GM18520 (cell line): ENCODE data around the gene MEGF9.
A peak's percentile ranks its signal among the peaks of the same experiment; 100 is the strongest.
"Not testable (repeated sequence)": the region's sequence is repeated elsewhere in the genome, so short reads cannot be mapped to it uniquely, and the experiment has no call there.

Experiments
- ATAC-seq: cut with Tn5 transposase; IDR thresholded peaks from one replicate; pipeline ENCODE4 v1.9.1; 2021; ENCODE audit not compliant: unreplicated experiment

MEGF9 gene

DNA sequence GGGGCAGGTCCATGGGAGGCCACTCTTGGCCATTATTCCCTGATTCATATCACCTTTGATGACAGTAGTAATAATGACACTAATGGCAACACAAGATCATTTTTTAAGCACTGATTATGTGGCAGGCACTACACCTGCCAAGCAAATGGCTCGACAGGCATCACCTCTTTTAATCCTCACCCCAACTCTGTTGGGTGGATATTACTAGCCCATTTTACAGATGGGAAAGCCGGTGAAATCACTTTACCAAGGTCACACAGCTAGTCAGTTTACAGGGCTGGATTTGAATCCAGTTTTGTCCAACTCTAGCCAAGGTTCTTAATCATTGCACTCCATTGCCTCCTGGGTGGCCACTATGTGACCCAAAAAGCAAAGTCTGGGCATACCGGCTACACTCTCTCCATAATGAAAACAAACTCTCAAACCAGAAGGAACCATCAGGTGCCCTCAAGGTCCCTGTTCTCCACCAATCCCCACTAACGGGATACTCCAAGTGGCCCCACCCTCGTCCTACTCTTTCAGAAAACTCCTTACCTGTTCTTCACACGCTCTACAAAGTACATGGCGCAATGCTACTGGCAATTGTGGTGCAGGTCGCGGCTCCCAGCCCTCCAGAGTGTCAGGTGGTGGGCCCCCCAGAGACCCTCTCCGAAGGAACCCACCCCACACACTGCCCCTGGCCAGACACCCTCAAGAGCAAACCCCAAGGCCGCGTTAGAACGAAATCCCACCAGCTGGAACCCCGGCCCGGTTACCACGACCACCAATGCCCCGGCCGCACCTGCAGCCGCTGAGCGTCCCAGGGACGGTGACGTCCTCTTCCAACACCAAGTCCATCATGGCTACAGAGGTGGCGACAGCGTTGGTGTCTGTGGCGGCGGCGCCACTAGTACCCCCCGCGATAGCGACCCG is 134.9 kb downstream of the MEGF9 start:
- peak; percentile 8 for ATAC-seq

DNA sequence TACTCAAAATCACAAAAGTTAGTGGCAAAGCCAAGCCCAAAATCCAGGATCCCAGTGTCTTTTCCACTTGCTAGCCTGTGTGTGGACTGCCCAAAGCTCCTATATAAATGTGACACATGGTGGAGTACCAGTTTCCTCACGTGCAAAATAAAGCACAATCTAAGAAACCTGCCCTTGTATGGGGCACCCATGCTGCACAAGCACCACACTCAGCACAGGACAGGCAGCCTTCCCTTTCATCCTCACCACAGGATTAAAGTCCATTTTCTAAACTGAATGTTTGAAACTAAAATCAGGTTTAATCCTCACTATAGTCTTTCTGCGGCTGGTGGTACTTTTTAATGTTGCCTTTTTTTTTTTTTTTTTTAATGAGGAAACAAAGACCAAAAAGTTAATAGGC is 139.8 kb downstream of the MEGF9 start:
- no peak for ATAC-seq

DNA sequence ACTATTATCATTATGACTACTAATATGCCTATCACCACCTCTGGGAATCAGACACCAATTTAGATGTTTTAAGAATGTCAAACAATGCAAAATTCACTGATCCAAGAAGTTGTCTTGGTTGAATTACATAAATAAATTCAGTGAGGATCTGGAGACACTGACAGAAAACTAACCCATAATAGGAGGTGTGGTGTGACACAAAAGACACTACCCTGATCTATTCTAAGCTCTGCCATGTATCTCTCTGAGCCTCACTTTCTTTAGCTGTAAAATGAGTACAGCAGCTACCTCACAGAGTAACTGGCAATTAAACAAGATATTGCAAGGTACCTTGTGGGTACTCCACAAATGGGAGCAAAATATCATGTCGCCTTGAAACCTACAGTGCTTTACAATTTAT is 141.8 kb downstream of the MEGF9 start:
- no peak for ATAC-seq

DNA sequence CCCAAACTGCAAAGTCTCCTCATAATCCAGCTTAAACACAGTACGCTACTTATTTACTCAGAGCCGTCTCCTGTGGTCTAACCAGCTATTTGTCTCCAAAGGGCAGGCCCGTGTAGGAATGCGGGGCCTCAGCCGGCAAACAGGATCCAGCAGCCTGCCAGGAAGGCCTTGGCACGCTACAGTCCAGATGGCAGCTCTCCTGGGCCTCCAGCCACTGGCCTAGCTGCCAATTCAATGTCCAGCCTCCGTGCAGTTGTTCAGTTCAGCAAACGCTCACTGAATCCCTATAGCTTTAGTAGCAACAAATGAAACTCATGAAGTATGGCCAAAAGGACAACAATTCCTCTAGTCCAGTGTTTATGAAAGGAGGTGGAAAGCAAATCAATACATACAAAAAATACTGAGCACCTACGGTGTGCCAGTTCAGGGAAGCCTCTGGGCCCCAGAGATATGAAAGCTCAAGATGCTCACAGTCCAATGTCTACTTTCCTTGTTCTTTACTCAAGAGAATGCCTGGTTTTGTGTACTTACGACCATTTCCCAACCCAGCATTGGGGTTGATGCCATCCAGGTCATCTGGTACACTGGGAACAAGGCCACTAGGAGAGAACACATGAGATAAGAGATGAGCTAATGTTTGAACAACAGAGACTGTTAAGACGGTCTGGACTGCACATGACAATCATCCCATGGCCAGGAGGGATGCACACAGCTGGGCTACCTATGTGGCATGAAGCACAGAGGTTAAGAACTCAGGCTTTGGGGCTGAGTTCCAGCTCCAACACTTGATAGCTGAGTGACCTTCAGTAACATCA is 142.6 kb downstream of the MEGF9 start:
- no peak for ATAC-seq

GRCh38 chr9:120570296-120570695 is 144.0 kb downstream of the MEGF9 start:
- ATAC-seq = no peak

GRCh38 chr9:120569556-120569955 is 144.7 kb downstream of the MEGF9 start:
- no peak for ATAC-seq

DNA sequence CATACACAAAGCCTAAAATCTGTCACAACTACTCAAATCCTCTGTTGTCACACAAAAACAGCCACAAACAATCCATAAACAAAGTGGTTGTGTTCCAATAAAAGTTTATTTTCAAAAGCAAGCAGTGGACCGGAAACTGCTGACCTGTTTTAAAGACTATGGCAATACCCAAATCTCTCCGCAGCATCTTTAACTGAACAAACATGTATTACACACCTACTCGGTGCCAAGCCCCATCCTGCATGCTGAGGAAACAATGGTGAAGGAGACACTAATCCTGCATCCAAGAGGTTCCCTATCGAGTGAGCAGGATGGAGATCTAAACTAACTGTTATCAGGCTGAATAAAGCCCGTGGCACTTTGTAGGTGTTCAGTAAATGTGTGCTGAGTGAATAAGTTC is 145.5 kb downstream of the MEGF9 start:
- ATAC-seq = no peak

- ATAC-seq = no peak
Measured at GRCh38 chr9:120567874-120568273, 146.4 kb downstream of the MEGF9 start.

DNA sequence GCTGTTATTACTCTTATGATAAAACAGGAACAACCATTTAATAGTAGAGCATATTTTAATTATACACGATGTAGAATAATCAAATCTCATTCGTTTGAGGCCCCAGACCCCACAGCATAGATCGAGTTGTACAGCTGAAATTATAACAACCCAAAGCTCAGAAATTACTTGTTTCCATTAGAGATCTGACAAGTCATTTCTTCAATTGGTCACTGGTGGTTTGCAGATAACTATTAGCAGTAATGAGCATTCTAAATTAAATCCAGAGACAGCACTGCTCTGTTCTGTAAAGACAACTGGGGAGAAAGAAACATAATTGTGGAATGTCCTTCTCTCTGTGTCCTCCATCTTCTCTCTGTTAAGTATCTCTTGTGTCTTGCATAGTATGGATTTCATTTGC is 147.2 kb downstream of the MEGF9 start:
- ATAC-seq = no peak

- ATAC-seq = no peak
Measured at GRCh38 chr9:120564589-120564988, 149.7 kb downstream of the MEGF9 start.

GRCh38 chr9:120562861-120563443 is 151.3 kb downstream of the MEGF9 start:
- ATAC-seq = no peak

DNA sequence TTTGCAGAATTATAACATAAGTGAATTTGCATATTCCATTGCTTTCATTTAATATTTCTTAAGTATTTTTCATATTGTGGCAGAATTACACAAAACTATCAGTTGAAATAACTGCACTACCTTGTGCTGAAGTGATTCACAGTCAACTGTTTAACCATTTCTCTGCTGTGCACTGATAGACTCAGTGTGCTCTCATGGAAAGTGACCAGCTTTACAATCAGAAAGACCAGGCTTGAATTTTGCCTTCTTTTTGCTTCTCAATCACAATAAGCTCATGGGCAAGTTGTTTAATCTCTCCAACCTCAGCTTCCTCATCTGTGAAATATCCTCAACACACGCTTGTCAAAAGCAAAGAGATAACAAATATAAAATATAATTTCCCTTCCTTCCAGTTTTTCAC is 152.6 kb downstream of the MEGF9 start:
- ATAC-seq = no peak

GRCh38 chr9:120559546-120559945 is 154.7 kb downstream of the MEGF9 start:
- no peak for ATAC-seq

- ATAC-seq = no peak
Measured at GRCh38 chr9:120558454-120558853, 155.8 kb downstream of the MEGF9 start.

DNA sequence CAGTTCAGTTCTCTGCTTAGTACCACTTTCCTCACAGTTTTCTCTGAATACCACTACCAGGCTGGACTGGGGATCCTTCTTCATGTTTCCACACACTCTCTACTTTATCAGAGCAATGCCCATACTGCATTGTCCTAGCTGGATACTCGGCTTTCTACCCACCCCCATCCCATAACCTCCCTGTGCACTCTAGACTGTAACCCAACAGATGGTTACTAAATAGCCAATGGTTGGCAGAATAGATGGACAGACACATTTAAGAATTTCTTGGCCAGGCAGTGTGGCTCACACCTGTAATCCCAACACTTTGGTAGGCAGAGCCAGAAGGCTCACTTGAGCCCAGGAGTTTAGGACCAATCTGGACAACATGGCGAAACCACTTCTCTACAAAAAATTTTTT is 157.1 kb downstream of the MEGF9 start:
- ATAC-seq = no peak

DNA sequence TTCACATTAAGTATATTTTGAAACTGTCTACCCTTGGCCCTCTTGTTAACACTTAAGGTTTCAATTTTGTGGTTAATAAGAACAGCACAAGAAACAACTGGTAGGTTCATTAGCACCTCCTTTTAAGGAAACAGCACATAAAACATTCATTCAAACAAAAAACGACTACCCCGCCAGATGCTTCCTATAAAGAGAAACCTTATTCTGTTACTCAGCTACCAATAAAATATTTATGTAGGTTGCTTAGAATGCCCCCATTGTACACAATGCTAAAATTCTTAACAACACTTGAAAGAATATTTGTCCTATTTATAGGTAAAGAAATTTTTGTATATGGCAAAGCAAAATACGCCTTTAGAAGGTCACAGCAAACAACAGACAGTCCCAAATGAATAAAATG is 157.5 kb downstream of the MEGF9 start:
- ATAC-seq = no peak

- ATAC-seq = no peak
Measured at GRCh38 chr9:120555839-120556238, 158.4 kb downstream of the MEGF9 start.

DNA sequence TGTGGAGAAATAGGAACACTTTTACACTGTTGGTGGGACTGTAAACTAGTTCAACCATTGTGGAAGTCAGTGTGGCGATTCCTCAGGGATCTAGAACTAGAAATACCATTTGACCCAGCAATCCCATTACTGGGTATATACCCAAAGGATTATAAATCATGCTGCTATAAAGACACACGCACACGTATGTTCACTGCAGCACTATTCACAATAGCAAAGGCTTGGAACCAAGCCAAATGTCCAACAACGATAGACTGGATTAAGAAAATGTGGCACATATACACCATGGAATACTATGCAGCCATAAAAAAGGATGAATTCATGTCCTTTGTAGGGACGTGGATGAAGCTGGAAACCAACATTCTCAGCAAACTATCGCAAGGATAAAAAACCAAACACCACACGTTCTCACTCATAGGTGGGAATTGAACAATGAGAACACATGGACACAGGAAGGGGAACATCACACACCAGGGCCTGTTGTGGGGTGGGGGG is 162.0 kb downstream of the MEGF9 start:
- not testable (repeated sequence) for ATAC-seq
